Activated CD8-positive, alpha-beta memory T cell treated with anti-CD3 and anti-CD28 coated beads for 1 hour (primary cell): ENCODE results near the gene TMX4.
"Not testable (repeated sequence)": the region's sequence is repeated elsewhere in the genome, so short reads cannot be mapped to it uniquely, and the experiment has no call there.

Experiments used
- DNase-seq, 2 donors: peaks; one replicate each; pipeline ENCODE4 v3.0.0-alpha.2; 2020; ENCODE audit warnings: low read depth in 1 of 2; ENCODE audit errors: extremely low read depth in 1 of 2

The TMX4 gene

GRCh38 chr20:7974785-7975435 is 44.7 kb downstream of the TMX4 start:
- DNase-seq = no peak

DNA sequence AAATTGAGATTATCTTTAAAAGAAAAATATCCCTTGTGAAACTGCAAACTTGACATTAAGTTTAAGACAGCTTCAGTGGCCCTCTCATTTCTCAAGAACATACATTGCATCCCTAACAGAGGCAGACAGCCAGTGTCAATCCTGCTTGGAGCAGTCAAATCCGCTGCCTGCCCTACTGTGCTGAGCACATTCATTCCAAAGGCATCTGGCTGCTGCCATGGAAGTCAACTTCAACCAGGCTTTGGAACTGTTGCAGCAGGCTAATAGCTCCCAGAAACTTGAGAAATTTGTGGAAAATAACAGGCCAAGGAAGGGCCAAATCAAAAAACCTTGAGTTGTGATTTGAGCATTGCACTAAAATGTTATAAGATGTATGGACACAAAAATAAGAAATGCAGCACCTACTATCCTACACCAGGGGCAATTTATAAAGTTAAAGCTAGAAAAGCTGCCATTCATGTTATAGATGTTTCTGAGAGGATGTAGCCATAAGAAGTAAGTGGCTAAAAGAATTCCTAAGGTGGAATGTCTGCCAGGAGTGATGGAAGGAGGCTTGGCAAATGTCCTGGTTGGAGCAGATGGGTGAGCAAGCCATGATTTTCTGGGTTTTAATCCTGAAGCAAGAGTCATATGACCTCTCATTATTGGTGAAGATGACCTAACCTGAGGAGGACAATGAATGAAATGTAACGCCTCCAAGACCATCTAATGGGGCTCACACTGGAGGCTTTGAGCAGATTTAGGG is 47.9 kb downstream of the TMX4 start:
- DNase-seq = no peak

GRCh38 chr20:7967199-7967844 is 52.2 kb downstream of the TMX4 start:
- DNase-seq = no peak

GRCh38 chr20:7966176-7966575 is 53.4 kb downstream of the TMX4 start:
- no peak for DNase-seq

GRCh38 chr20:7959484-7959883 is 60.1 kb downstream of the TMX4 start:
- DNase-seq = no peak

DNA sequence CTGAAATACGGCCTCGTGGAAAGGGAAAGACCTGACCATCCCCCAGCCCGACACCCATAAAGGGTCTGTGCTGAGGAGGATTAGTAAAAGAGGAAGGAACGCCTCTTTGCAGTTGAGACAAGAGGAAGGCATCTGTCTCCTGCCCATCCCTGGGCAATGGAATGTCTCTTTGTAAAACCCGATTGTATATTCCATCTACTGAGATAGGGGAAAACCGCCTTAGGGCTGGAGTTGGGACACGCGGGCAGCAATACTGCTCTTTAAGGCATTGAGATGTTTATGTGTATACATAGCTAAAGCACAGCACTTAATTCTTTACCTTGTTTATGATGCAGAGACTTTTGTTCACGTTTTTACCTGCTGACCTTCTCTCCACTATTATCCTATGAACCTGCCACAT is 63.0 kb downstream of the TMX4 start:
- DNase-seq = not testable (repeated sequence)

DNA sequence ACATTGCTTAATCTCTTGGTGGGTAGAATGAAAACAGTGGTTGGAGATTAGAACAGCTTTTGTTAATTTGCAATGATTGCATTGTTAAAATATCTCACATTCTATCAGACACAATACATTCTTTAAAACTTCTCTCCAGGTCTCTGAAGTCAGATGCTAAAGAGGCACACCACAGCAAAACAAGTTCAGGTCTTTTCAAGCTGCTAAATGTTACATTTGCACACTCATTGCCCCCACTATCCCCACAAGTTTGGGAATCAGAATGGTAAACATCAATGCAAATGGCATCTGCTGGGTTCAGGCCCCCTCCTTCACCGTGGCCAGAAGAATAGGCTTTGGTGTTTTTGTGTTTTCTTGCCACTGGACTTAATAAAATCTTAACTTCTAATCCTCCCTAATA is 69.2 kb downstream of the TMX4 start:
- DNase-seq = no peak

DNA sequence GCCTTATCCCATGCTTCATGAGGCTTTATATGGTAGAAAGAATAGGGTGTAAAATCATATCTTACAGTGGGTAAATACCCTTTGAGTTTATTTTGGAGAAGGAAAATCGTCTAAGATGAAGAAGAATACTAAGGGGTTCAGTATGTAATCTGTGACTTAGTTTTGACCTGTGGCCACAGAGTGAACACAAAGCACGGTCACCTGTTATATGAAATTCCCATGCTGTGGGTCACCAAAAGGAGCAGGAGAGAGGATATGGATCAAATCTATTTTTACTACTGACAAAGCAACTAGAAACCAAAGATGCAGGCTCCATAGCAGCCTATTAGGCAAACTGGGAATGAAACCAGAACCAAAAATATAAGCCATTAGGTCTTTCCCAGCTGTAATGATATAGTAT is 75.7 kb downstream of the TMX4 start:
- DNase-seq = no peak

- DNase-seq = no peak
Measured at GRCh38 chr20:7940341-7940740, 79.2 kb downstream of the TMX4 start, which contains the start of gene HAO1. HAO1 (minus strand) TSS chr20:7940458; CDS start chr20:7940422, 36 bp downstream.

- DNase-seq = no peak
Measured at GRCh38 chr20:7939663-7940062, 79.9 kb downstream of the TMX4 start.

- no peak for DNase-seq
Measured at GRCh38 chr20:7938058-7938457, 81.5 kb downstream of the TMX4 start.

DNA sequence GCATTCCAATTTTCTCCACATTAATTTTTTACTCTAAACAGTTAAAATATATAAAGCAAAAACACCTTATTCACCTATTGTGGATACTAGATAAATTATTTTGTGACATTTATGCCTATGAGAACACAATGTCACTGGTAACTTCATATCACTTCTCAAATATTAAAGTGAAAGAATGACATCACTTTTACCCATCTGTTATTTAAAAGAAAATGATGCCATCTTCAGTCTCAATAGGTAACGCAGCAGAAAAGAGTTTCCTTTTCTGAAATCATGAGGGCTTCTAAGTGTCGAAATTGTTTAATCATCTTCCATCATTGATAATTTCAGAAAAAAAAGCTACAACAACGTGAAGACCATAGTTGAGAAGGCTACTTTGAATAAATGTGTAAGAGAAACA is 82.2 kb downstream of the TMX4 start:
- DNase-seq = no peak

DNA sequence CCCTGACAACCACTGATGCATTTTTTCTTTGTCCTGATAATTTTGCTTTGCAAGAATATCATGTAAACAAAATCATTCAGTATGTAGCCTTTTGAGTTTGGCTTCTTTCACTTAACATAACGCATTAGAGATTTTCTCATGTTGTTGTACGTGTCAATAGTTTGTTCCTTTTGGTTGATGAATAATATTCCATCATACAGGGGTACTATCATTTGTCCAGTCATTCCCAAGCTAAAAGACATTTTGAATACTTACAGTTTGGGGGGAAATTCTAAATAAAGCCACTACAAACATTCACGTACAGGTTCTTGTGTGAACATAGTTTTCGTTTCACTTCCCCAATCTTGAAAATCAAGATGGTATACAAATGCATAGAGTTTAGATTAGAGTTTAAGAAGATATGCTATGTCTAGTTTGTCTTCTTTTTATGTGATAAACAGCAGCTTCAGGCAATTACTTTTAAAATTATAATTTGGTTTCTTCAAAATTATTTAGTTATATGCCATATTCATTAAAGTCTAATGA is 84.5 kb downstream of the TMX4 start:
- DNase-seq = no peak

- DNase-seq = no peak
Measured at GRCh38 chr20:7933346-7933745, 86.2 kb downstream of the TMX4 start.

DNA sequence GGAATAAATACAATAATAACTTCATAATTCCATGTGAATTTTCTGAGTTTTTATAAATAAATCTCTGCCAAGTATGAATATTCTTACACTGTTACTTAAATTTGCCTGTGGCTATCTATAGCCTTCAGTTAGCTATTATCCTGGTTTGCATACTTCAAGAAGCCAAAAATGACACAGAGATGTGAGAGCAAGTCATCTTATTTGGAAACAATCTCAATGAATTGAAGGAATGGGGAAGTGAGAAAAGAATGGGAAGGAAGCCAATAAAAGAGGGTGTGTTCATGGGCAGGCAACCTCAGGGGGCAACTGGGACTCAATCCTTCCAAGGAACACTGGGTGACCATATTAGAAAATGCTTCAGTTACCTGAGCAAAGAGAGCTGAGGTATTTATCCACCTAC is 89.2 kb downstream of the TMX4 start:
- DNase-seq = no peak
